HepG2 (cell line): ENCODE data around the gene SMTNL1. TPM values are rescaled to one million over a fixed set of nuclear protein-coding genes. Genes with fewer than 3 reads are reported as not detected.
A peak's percentile ranks its signal among the peaks of the same experiment; 100 is the strongest.

ENCODE experiments used
- BRCA1 ChIP-seq: sonication (generic); formaldehyde crosslinking; IDR thresholded peaks from 2 replicates; pipeline ENCODE4 v1.4.0; 2020; ENCODE audit warnings: missing genetic modification reagents
- CBX5 ChIP-seq: sonication (generic); formaldehyde crosslinking; IDR thresholded peaks from 2 replicates; pipeline ENCODE4 v1.4.0; 2020; ENCODE audit warnings: missing genetic modification reagents, borderline replicate concordance
- CHD2 ChIP-seq: IDR thresholded peaks from 2 replicates; pipeline ENCODE4 v1.6.1; 2011; ENCODE audit warnings: low read depth, low read length, improper control_type of control experiment
- HHEX ChIP-seq: IDR thresholded peaks from 2 replicates; pipeline ENCODE4 v1.6.1; 2016; ENCODE audit warnings: control low read depth
- IRX3 ChIP-seq: sonication (generic); formaldehyde crosslinking; IDR thresholded peaks from 2 replicates; pipeline ENCODE4 v1.8.1; 2023; ENCODE audit warnings: mild to moderate bottlenecking, low read depth, missing genetic modification reagents, borderline replicate concordance
- KAT7 ChIP-seq: IDR thresholded peaks from 2 replicates; pipeline ENCODE4 v1.6.1; 2018; ENCODE audit warnings: borderline replicate concordance, missing compliant biosample characterization
- MXI1 ChIP-seq: IDR thresholded peaks from 3 replicates; pipeline ENCODE4 v1.6.1; 2012; ENCODE audit warnings: low read depth, low read length, inconsistent platforms, borderline replicate concordance
- MYC ChIP-seq: sonication (generic); formaldehyde crosslinking; IDR thresholded peaks from 2 replicates; pipeline ENCODE4 v1.9.0; 2021; ENCODE audit warnings: missing genetic modification reagents, borderline replicate concordance
- PTBP1 ChIP-seq: fragments of 200-400 bp; formaldehyde crosslinking; IDR thresholded peaks from 2 replicates; pipeline ENCODE4 v1.6.1; 2018; ENCODE audit warnings: low read length, low read depth; ENCODE audit not compliant: poor library complexity, severe bottlenecking
- SAP130 ChIP-seq: IDR thresholded peaks from 2 replicates; pipeline ENCODE4 v1.6.1; 2016; ENCODE audit warnings: low read depth
- SIN3B ChIP-seq: fragments of 150-350 bp; IDR thresholded peaks from 2 replicates; pipeline ENCODE4 v1.6.1; 2014; ENCODE audit warnings: low read length
- SYNCRIP ChIP-seq: fragments of 200-400 bp; formaldehyde crosslinking; IDR thresholded peaks from 2 replicates; pipeline ENCODE4 v1.6.1; 2018; ENCODE audit warnings: mild to moderate bottlenecking, low read depth, low read length; ENCODE audit not compliant: insufficient read depth
- ZNF292 ChIP-seq: sonication (generic); formaldehyde crosslinking; IDR thresholded peaks from 2 replicates; pipeline ENCODE4 v1.8.1; 2022; ENCODE audit warnings: mild to moderate bottlenecking, low read depth, missing genetic modification reagents, borderline replicate concordance
- ZNF383 ChIP-seq: sonication (generic); formaldehyde crosslinking; IDR thresholded peaks from 2 replicates; pipeline ENCODE4 v1.4.0; 2020; ENCODE audit warnings: missing genetic modification reagents, mild to moderate bottlenecking, borderline replicate concordance
- ZNF570 ChIP-seq: sonication (generic); formaldehyde crosslinking; IDR thresholded peaks from 2 replicates; pipeline ENCODE4 v1.4.0; 2020; ENCODE audit warnings: mild to moderate bottlenecking, missing genetic modification reagents, borderline replicate concordance
- ZNF761 ChIP-seq: sonication (generic); formaldehyde crosslinking; conservative IDR thresholded peaks from 2 replicates; pipeline ENCODE4 v1.4.0; 2020; ENCODE audit warnings: mild to moderate bottlenecking, missing genetic modification reagents
- ZNF781 ChIP-seq: sonication (generic); formaldehyde crosslinking; IDR thresholded peaks from 2 replicates; pipeline ENCODE4 v1.5.1; 2020; ENCODE audit warnings: borderline replicate concordance, mild to moderate bottlenecking, missing genetic modification reagents; ENCODE audit errors: not compliant biosample characterization
- ZNF878 ChIP-seq: sonication (generic); formaldehyde crosslinking; IDR thresholded peaks from 2 replicates; pipeline ENCODE4 v1.8.1; 2023; ENCODE audit warnings: mild to moderate bottlenecking, missing genetic modification reagents, moderate library complexity
- ZSCAN22 ChIP-seq: sonication (generic); formaldehyde crosslinking; IDR thresholded peaks from 2 replicates; pipeline ENCODE4 v1.4.0; 2020; ENCODE audit warnings: mild to moderate bottlenecking, missing genetic modification reagents
- polyA plus RNA-seq, 8 experiments: library from polyadenylated mRNA; depleted of rRNA in 3 of 8; stranded (reverse) in 7 of 8; unstranded in 1 of 8; fragments of >200 nt; fragmentation: Illumina TruSeq in 4 of 8; extraction: Trizol in 4 of 8; gene quantifications; 2 replicates each; pipeline versions ENCODE4 v1.2.1 to v1.2.3, GENCODE V29; 2011 to 2016; ENCODE audit warnings: low read depth in 4 of 8, missing spikeins in 1 of 8, mixed read lengths in 1 of 8; ENCODE audit not compliant: insufficient read depth in 1 of 8
- total RNA-seq, 5 experiments: library from RNA; depleted of rRNA; stranded (reverse); fragments of >200 nt; fragmentation: Illumina TruSeq; extraction: Trizol; gene quantifications; 2 replicates each; pipeline ENCODE4 v1.2.3, GENCODE V29; 2016; ENCODE audit warnings: low read depth in 1 of 5
- TF ChIP-seq, protein P1 (sequence below): sonication (generic); formaldehyde crosslinking; IDR thresholded peaks from 2 replicates; pipeline ENCODE4 v1.8.1; 2023; ENCODE audit warnings: mild to moderate bottlenecking, moderate library complexity, missing genetic modification reagents
- TF ChIP-seq, protein P2 (sequence below): IDR thresholded peaks from 2 replicates; pipeline ENCODE4 v1.6.1; 2016; ENCODE audit warnings: missing genetic modification reagents, missing compliant biosample characterization
- TF ChIP-seq, protein P3 (sequence below): IDR thresholded peaks from 2 replicates; pipeline ENCODE4 v1.6.1; 2012; ENCODE audit warnings: low read depth, low read length, improper control_type of control experiment
- TF ChIP-seq, protein P4 (sequence below): sonication (generic); formaldehyde crosslinking; IDR thresholded peaks from 2 replicates; pipeline ENCODE4 v1.4.0; 2020; ENCODE audit warnings: low read depth, missing genetic modification reagents

SMTNL1 gene
- total and polyA plus RNA-seq, 2 of the 13 experiments (the other 11 are each of a cell fraction or from before 2014, with no cell fraction given): 0.04 TPM; not detected in 1

DNA sequence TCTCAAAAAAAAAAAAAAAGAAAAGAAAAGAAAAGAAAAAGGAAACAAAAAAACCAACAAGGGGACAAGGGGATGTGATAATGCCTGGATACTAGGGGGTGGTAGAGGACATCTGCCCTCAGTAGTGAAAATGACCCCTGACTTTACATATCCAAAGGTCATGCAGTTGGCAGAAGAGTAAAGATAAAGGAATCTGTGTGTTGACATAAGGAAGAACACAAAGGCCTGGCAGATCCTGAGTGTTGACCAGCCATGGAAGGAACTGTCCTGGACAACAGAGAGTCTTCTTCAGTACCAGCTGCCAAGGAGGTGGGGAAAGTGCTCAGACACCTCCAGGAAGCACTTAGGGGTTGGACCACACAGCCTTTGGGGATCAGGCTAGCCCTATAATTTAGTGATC lies 34.5 kb upstream of the SMTNL1 start (continued):
- peak; percentile 75 for TF ChIP-seq SAP130 (CRISPR knock-in tag)
- no peak for TF ChIP-seq MYC (CRISPR knock-in tag)
- TF ChIP-seq, protein P1, sequence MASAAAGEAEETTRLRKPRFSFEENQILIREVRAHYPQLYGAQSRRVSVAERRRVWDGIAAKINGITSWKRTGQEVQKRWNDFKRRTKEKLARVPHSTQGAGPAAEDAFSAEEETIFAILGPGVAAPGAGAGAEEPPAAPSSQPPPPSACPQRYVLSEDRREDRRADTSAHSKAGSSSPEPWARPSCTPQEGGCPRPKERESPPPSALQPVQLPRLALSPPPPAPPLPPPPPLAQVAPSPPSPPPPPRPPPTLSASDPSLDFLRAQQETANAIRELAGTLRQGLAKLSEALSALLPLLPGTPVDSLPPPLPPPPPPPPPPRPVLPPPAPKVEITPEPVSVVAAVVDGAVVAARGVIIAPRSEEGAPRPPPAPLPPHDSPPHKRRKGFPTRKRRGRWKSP (CRISPR knock-in tag): no peak
- no peak for TF ChIP-seq ZNF292 (CRISPR knock-in tag)
- no peak for TF ChIP-seq BRCA1 (CRISPR knock-in tag)
- no peak for TF ChIP-seq HHEX (CRISPR knock-in tag)
- no peak for TF ChIP-seq SYNCRIP
- no peak for TF ChIP-seq CHD2
- no peak for TF ChIP-seq PTBP1
- no peak for TF ChIP-seq ZNF383 (CRISPR knock-in tag)
- TF ChIP-seq ZNF781 (CRISPR knock-in tag): no peak
- TF ChIP-seq ZSCAN22 (CRISPR knock-in tag): no peak
- TF ChIP-seq, protein P2, sequence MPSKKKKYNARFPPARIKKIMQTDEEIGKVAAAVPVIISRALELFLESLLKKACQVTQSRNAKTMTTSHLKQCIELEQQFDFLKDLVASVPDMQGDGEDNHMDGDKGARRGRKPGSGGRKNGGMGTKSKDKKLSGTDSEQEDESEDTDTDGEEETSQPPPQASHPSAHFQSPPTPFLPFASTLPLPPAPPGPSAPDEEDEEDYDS: no peak
- TF ChIP-seq, protein P3, sequence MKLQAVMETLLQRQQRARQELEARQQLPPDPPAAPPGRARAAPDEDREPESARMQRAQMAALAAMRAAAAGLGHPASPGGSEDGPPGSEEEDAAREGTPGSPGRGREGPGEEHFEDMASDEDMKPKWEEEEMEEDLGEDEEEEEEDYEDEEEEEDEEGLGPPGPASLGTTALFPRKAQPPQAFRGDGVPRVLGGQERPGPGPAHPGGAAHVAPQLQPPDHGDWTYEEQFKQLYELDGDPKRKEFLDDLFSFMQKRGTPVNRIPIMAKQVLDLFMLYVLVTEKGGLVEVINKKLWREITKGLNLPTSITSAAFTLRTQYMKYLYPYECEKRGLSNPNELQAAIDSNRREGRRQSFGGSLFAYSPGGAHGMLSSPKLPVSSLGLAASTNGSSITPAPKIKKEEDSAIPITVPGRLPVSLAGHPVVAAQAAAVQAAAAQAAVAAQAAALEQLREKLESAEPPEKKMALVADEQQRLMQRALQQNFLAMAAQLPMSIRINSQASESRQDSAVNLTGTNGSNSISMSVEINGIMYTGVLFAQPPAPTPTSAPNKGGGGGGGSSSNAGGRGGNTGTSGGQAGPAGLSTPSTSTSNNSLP: no peak
- TF ChIP-seq SIN3B: no peak
- TF ChIP-seq ZNF570 (CRISPR knock-in tag): no peak
- no peak for TF ChIP-seq CBX5 (CRISPR knock-in tag)
- no peak for TF ChIP-seq KAT7 (CRISPR knock-in tag)
- TF ChIP-seq, protein P4, sequence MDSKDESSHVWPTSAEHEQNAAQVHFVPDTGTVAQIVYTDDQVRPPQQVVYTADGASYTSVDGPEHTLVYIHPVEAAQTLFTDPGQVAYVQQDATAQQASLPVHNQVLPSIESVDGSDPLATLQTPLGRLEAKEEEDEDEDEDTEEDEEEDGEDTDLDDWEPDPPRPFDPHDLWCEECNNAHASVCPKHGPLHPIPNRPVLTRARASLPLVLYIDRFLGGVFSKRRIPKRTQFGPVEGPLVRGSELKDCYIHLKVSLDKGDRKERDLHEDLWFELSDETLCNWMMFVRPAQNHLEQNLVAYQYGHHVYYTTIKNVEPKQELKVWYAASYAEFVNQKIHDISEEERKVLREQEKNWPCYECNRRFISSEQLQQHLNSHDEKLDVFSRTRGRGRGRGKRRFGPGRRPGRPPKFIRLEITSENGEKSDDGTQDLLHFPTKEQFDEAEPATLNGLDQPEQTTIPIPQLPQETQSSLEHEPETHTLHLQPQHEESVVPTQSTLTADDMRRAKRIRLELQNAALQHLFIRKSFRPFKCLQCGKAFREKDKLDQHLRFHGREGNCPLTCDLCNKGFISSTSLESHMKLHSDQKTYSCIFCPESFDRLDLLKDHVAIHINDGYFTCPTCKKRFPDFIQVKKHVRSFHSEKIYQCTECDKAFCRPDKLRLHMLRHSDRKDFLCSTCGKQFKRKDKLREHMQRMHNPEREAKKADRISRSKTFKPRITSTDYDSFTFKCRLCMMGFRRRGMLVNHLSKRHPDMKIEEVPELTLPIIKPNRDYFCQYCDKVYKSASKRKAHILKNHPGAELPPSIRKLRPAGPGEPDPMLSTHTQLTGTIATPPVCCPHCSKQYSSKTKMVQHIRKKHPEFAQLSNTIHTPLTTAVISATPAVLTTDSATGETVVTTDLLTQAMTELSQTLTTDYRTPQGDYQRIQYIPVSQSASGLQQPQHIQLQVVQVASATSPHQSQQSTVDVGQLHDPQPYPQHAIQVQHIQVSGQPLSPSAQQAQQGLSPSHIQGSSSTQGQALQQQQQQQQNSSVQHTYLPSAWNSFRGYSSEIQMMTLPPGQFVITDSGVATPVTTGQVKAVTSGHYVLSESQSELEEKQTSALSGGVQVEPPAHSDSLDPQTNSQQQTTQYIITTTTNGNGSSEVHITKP (CRISPR knock-in tag): 0 out of 2 replicates have a peak, but pooled peaks have one; percentile 36
- TF ChIP-seq ZNF878: no peak
- no peak for TF ChIP-seq IRX3 (CRISPR knock-in tag)
- peak; percentile 37; the same call in 1 of the 3 replicates for TF ChIP-seq MXI1
- no peak for TF ChIP-seq ZNF761 (CRISPR knock-in tag)
